ENCODE measurements around the gene IRAG1. TPM values are rescaled to one million over a fixed set of nuclear protein-coding genes. Genes with fewer than 3 reads are reported as not detected.

The IRAG1 gene
- total RNA-seq, 1 experiment from 2014 or later, result 1.3 TPM

GRCh38 chr11:10648871-10649270, 44.7 kb downstream of the IRAG1 start:
- DNase-seq (ENCODE audit: low read depth), result no peak

GRCh38 chr11:10646681-10647355, 46.7 kb downstream of the IRAG1 start:
- DNase-seq (ENCODE audit: low read depth), result no peak

GRCh38 chr11:10646005-10646404, 47.5 kb downstream of the IRAG1 start:
- no peak for DNase-seq (ENCODE audit: low read depth)

GRCh38 chr11:10645212-10645795, 48.3 kb downstream of the IRAG1 start:
- no peak for DNase-seq (ENCODE audit: low read depth)

Other genes starting within 250 kb of the IRAG1 start
- gene AMPD3, start 238.5 kb downstream of the IRAG1 start, total RNA-seq (2014; rRNA removed), result 19.2 and 23.8 TPM in 2 replicates
- gene RNF141, start 152.6 kb downstream of the IRAG1 start, total RNA-seq (2014; rRNA removed), result 25.6 and 28.8 TPM in 2 replicates
- 0.06 TPM in 1 of 2 replicates, not detected in the other for gene LYVE1, start 125.1 kb downstream of the IRAG1 start, total RNA-seq (2014; rRNA removed)
- gene CTR9, start 57.5 kb upstream of the IRAG1 start, total RNA-seq (2014; rRNA removed), result 20.5 and 25.1 TPM in 2 replicates
- gene EIF4G2, start 115.2 kb upstream of the IRAG1 start, total RNA-seq (2014; rRNA removed), result 925 and 936 TPM in 2 replicates
- gene ZBED5, start 164.3 kb upstream of the IRAG1 start, total RNA-seq (2014; rRNA removed), result 31.0 and 47.2 TPM in 2 replicates

Measured in LHCN-M2 (cell line).